GM12878 (cell line): ENCODE data around the gene CAPZB. TPM values are rescaled to one million over a fixed set of nuclear protein-coding genes. Genes with fewer than 3 reads are reported as not detected.

Source experiments
- ATAC-seq: fragments of 200-7000 bp; cut with Tn5 transposase; 3 replicates; pipeline ENCODE4 v1.9.1; 2020; ENCODE audit warnings: mild to moderate bottlenecking, moderate library complexity
- BruUV-seq: library from RNA; stranded (reverse); fragments of 400-500 nt; replicated peaks from 2 replicates; lab custom pipeline; 2021; lab: Mats Ljungman, UMichigan
- CTCF ChIA-PET: fragments of 300-600 bp; sonication (Branson Sonifier 250); formaldehyde crosslinking; extraction: SDS; loops from one replicate; lab custom pipeline; 2021; ENCODE audit warnings: inconsistent platforms; lab: Yijun Ruan, JAX
- POLR2A ChIA-PET: fragments of 350-600 bp; formaldehyde crosslinking; extraction: SDS; loops from one replicate; lab custom pipeline; 2021; ENCODE audit warnings: inconsistent platforms; lab: Charles Lee
- RAD21 ChIA-PET: fragments of 300-600 bp; sonication (Branson Sonifier 250); formaldehyde crosslinking; loops from one replicate; lab custom pipeline; 2023; ENCODE audit warnings: antibody characterized with exemption; ENCODE audit not compliant: unreplicated experiment; lab: Charles Lee
- SMC1A ChIA-PET: fragments of 300-600 bp; sonication (Branson Sonifier 250); formaldehyde crosslinking; loops from one replicate; lab custom pipeline; 2023; ENCODE audit not compliant: unreplicated experiment, uncharacterized antibody; lab: Charles Lee
- DNase-seq: peaks from one replicate; pipeline ENCODE4 v3.0.0-alpha.2; 2011; ENCODE audit warnings: low read depth, low spot score
- FAIRE-seq: peaks from 3 replicates; lab custom pipeline; 2011; peaks lifted over from hg19 to GRCh38; lab: Jason Lieb, UNC
- H2AFZ ChIP-seq: 2 replicates; pipeline ENCODE4 v1.6.0; 2011; ENCODE audit warnings: low read depth, low read length, control low read depth; ENCODE audit not compliant: control insufficient read depth
- H3K27ac ChIP-seq: 2 replicates; pipeline ENCODE4 v1.5.1; 2011; ENCODE audit warnings: control low read depth; ENCODE audit not compliant: control insufficient read depth, insufficient read depth
- H3K27me3 ChIP-seq, 2 experiments: replicated peaks in 1 of 2; 2 replicates each; pipeline versions ENCODE4 v1.6.0 to v1.6.1; 2011; ENCODE audit warnings: low read length in 1 of 2; ENCODE audit not compliant: control insufficient read depth in 2 of 2, insufficient read depth in 2 of 2
- H3K36me3 ChIP-seq, 2 experiments: 2 replicates each; pipeline ENCODE4 v1.5.1; 2011; ENCODE audit warnings: low read length in 1 of 2; ENCODE audit not compliant: control insufficient read depth in 2 of 2, insufficient read depth in 2 of 2
- H3K4me1 ChIP-seq: 2 replicates; pipeline ENCODE4 v1.6.1; 2011; ENCODE audit warnings: mild to moderate bottlenecking, low read length, moderate library complexity, mixed read lengths; ENCODE audit not compliant: control insufficient read depth, insufficient read depth
- H3K4me2 ChIP-seq: 2 replicates; pipeline ENCODE4 v1.6.0; 2011; ENCODE audit warnings: control low read depth; ENCODE audit not compliant: control insufficient read depth, insufficient read depth
- H3K4me3 ChIP-seq: fragments of 200-600 bp; sonication (generic); 2 replicates; pipeline ENCODE4 v1.5.1; 2016
- H3K79me2 ChIP-seq: 2 replicates; pipeline ENCODE4 v1.6.0; 2011; ENCODE audit warnings: low read length; ENCODE audit not compliant: control insufficient read depth, insufficient read depth
- H3K9ac ChIP-seq: 2 replicates; pipeline ENCODE4 v1.8.0; 2011; ENCODE audit warnings: low read length, control low read depth, mixed read lengths; ENCODE audit not compliant: control insufficient read depth, insufficient read depth
- H3K9me3 ChIP-seq: replicated peaks from 3 replicates; pipeline ENCODE4 v1.5.1; 2011; ENCODE audit warnings: mild to moderate bottlenecking, low read length; ENCODE audit not compliant: control insufficient read depth, insufficient read depth
- H4K20me1 ChIP-seq: 2 replicates; pipeline ENCODE4 v1.6.0; 2011; ENCODE audit not compliant: control insufficient read depth, insufficient read depth
- POLR2A ChIP-seq: IDR thresholded peaks from 2 replicates; pipeline ENCODE4 v1.6.1; 2011; ENCODE audit warnings: low read depth, mild to moderate bottlenecking, low read length
- SIX5 ChIP-seq: IDR thresholded peaks from 2 replicates; pipeline ENCODE4 v1.6.1; 2011; ENCODE audit warnings: mild to moderate bottlenecking, low read depth, low read length, moderate library complexity; ENCODE audit not compliant: severe bottlenecking
- USF1 ChIP-seq: IDR thresholded peaks from 2 replicates; pipeline ENCODE4 v1.6.1; 2011; ENCODE audit warnings: borderline replicate concordance, low read depth, mild to moderate bottlenecking, moderate library complexity, mixed read lengths, low read length; ENCODE audit not compliant: insufficient read depth; ENCODE audit errors: extremely low read length
- ZBTB40 ChIP-seq: fragments of 450-650 bp; IDR thresholded peaks from 2 replicates; pipeline ENCODE4 v1.6.1; 2016; ENCODE audit warnings: mild to moderate bottlenecking, moderate library complexity, borderline replicate concordance
- WGBS: methylation state at CpG from one replicate; pipeline ENCODE4 v1.1.6; 2016; ENCODE audit warnings: low lambda C conversion rate; ENCODE audit not compliant: insufficient replicate concordance, insufficient coverage; ENCODE audit errors: missing lambda C conversion rate; 5-methylcytosine and 5-hydroxymethylcytosine counted together
- in situ Hi-C: fragments of 300-500 bp; cut with MboI; formaldehyde crosslinking; loops from 9 replicates; pipeline ENCODE4 v1.14.3; 2018; ENCODE audit warnings: mixed read lengths
- intact Hi-C: fragments of 100-400 bp; cut with micrococcal nuclease; formaldehyde crosslinking; loops from one replicate; pipeline ENCODE4 v1.14.2; 2022; ENCODE audit not compliant: unreplicated experiment
- polyA plus RNA-seq, 11 experiments: library from polyadenylated mRNA; depleted of rRNA in 4 of 11; unstranded in 6 of 11; stranded (reverse) in 5 of 11; fragments of >200 nt; fragmentation: Nextera tagmentation in 4 of 11; fragmentation: Illumina TruSeq in 1 of 11; extraction: Ambion mirVana in 4 of 11; extraction: Trizol in 1 of 11; gene quantifications; 1 replicate in 1 of 11; 2 replicates in 10 of 11; pipeline versions ENCODE4 v1.2.1 to v1.2.3, GENCODE V29; 2011 to 2016; ENCODE audit warnings: inconsistent platforms in 2 of 11, missing spikeins in 2 of 11, low read depth in 1 of 11
- total RNA-seq, 4 experiments: library from RNA; depleted of rRNA in 3 of 4; stranded (reverse); fragments of >200 nt in 3 of 4; fragmentation: Illumina TruSeq in 1 of 4; extraction: Trizol in 1 of 4; gene quantifications; 2 replicates each; pipeline versions ENCODE4 v1.2.1 to v1.2.3, GENCODE V29; 2013 to 2021

CAPZB gene
- total and polyA plus RNA-seq, 10 of the 15 experiments (the other 5 are each of a cell fraction or from before 2014, with no cell fraction given), result 104 to 454 (median 213) TPM

GRCh38 chr1:19327301-19327700 is 158.0 kb downstream of the CAPZB start:
- peaks cover 4 to 12% of the 10 kb centered on the region in 2 experiments; a peak in 3 of 4 replicates for H3K36me3 ChIP-seq
- H3K79me2 ChIP-seq, result no peaks in the 10 kb centered on the region
- in situ Hi-C loops, result no loop called here
- ATAC-seq (no peak), FAIRE-seq (no peak), DNase-seq (no peak)
- no peak overlapping the region for H2AFZ ChIP-seq
- intact Hi-C loops, result no loop called here
- no peak overlapping the region for H3K4me3 ChIP-seq
- H4K20me1 ChIP-seq, result no peaks in the 10 kb centered on the region
- no peaks in the 10 kb centered on the region for H3K9me3 ChIP-seq
- no peak overlapping the region for H3K27ac ChIP-seq
- H3K4me1 ChIP-seq, result no peaks in the 10 kb centered on the region
- ChIA-PET SMC1A (no interaction called here), CTCF (no interaction called here), RAD21 (no interaction called here), POLR2A (interaction anchor here (0.6 kb wide), 1 partner anchor 34 kb away, joined by 4 read pairs; no protein-coding TSS in a partner anchor)
- H3K9ac ChIP-seq, result no peak overlapping the region
- no peaks in the 10 kb centered on the region for H3K27me3 ChIP-seq
- no peak for TF ChIP-seq USF1
- TF ChIP-seq POLR2A, result 0 out of 2 replicates have a peak, but pooled peaks have one; percentile 9
- no peak for TF ChIP-seq ZBTB40
- no peak for TF ChIP-seq SIX5
- no TSS peak for BruUV-seq
- no peak overlapping the region for H3K4me2 ChIP-seq
- 92% methylated on average over 13 of the region's 16 CpGs for WGBS
